ENCODE data around the gene PRAMEF20.

DNA sequence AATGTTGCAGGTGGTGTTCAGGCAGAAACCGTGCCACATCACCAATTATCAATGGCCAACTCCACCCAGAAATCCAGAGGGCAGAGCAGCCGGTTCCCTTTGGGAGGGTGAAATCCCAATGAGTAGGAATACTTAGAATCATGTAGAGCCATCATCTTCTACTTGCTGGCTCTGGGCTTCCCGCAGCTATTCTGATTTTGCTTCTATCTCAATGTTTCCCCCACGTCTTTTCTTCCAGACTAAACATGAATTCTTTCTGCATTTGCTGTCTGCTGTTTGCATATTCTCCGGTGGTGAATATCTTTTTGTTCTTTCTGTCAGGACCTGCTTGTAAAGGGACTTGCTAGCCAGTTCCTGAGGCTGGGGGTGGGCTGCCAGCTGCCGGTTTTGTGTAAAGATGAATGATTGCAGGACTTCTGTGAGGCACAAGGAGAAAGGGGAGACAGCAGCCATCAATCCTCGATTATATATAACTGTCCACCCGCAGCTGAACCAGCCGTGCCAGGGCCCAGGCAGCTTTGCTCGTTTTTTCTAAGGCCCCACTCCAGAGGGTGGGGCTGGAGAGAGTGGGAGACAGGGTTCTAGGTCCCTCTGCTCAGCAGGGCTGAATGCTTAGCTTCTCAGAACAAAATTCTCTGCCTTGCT, 33.2 kb downstream of the PRAMEF20 start:
- TF ChIP-seq, protein P1, sequence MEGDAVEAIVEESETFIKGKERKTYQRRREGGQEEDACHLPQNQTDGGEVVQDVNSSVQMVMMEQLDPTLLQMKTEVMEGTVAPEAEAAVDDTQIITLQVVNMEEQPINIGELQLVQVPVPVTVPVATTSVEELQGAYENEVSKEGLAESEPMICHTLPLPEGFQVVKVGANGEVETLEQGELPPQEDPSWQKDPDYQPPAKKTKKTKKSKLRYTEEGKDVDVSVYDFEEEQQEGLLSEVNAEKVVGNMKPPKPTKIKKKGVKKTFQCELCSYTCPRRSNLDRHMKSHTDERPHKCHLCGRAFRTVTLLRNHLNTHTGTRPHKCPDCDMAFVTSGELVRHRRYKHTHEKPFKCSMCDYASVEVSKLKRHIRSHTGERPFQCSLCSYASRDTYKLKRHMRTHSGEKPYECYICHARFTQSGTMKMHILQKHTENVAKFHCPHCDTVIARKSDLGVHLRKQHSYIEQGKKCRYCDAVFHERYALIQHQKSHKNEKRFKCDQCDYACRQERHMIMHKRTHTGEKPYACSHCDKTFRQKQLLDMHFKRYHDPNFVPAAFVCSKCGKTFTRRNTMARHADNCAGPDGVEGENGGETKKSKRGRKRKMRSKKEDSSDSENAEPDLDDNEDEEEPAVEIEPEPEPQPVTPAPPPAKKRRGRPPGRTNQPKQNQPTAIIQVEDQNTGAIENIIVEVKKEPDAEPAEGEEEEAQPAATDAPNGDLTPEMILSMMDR (IDR thresholded peaks at IDR 0.05): no peak
- TF ChIP-seq POLR2A (IDR thresholded peaks at IDR 0.05) (no peak), POLR2AphosphoS5 (IDR thresholded peaks at IDR 0.05) (no peak)

Measured in sigmoid colon (tissue), 4 donors.